Measurements from ENCODE around the gene RAD51AP1. TPM values are rescaled to one million over a fixed set of nuclear protein-coding genes. Genes with fewer than 3 reads are reported as not detected.

The RAD51AP1 gene
- total and polyA plus RNA-seq, 2 donors (not counting 3 experiments of a cell fraction or from before 2014, with no cell fraction given): 9.0 to 23.1 TPM

- FAIRE-seq (no peak), DNase-seq (ENCODE audit: low read depth, low spot score) (no peak)
- H4K20me1 ChIP-seq (replicated peaks; ENCODE audit: control insufficient read depth, extremely low read depth, insufficient read depth, low read length): no peaks in the 10 kb centered on the region
- H3K79me2 ChIP-seq (ENCODE audit: control insufficient read depth, insufficient read depth, low read length): peaks cover 2% of the 10 kb centered on the region
- no TSS peak for BruUV-seq (replicated peaks)
- no peaks in the 10 kb centered on the region for H3K9me3 ChIP-seq (replicated peaks; ENCODE audit: control insufficient read depth, insufficient read depth, low read length)
- H3K9ac ChIP-seq (replicated peaks; ENCODE audit: extremely low read depth, insufficient read depth, low read length): no peak overlapping the region
- H3K27me3 ChIP-seq (ENCODE audit: control insufficient read depth in 2 of 2, insufficient read depth in 2 of 2, low read length in 2 of 2): no peaks in the 10 kb centered on the region
- H3K4me2 ChIP-seq (ENCODE audit: insufficient read depth, low read length): no peak overlapping the region
- ChIA-PET CTCF (no interaction called here), POLR2A (no interaction called here)
- TF ChIP-seq POLR2AphosphoS5 (IDR thresholded peaks at IDR 0.05; ENCODE audit: insufficient read depth, low read depth, low read length): no peak
- no peak for TF ChIP-seq GATA2 (IDR thresholded peaks at IDR 0.05; ENCODE audit: insufficient read depth, insufficient read length, low read depth, low read length)
- TF ChIP-seq JUN (IDR thresholded peaks at IDR 0.05; ENCODE audit: borderline replicate concordance, insufficient read depth, insufficient read length, low read depth): no peak
- TF ChIP-seq FOS (IDR thresholded peaks at IDR 0.05; ENCODE audit: borderline replicate concordance, insufficient read depth, low read length): no peak
- no peak for TF ChIP-seq MAX (IDR thresholded peaks at IDR 0.05; ENCODE audit: insufficient read depth, insufficient read length)
- TF ChIP-seq CTCF (IDR thresholded peaks at IDR 0.05; ENCODE audit: extremely low read depth in 1 of 2, insufficient read depth in 1 of 2, low read depth in 1 of 2, low read length in 2 of 2): no peak
- no peak for TF ChIP-seq EZH2 (IDR thresholded peaks at IDR 0.05; ENCODE audit: borderline replicate concordance, low read depth, low read length, severe bottlenecking)
- no peak for TF ChIP-seq MYC (IDR thresholded peaks at IDR 0.05; ENCODE audit: low read depth, low read length)
- no peak for TF ChIP-seq POLR2A (IDR thresholded peaks at IDR 0.05; ENCODE audit: low read depth, low read length)
- H3K4me3 ChIP-seq (replicated peaks in 1 of 3; ENCODE audit: insufficient read depth in 1 of 3, low read depth in 1 of 3, low read length in 3 of 3): no peak overlapping the region
- peaks cover 3 to 15% of the 10 kb centered on the region in 2 experiments for H3K36me3 ChIP-seq (ENCODE audit: control insufficient read depth in 2 of 2, extremely low read depth in 1 of 2, insufficient read depth in 2 of 2, low read length in 2 of 2)
- intact Hi-C loops (cut with micrococcal nuclease) (no loop called here), dilution Hi-C loops (cut with MboI; ENCODE audit: extremely low pct_ligation_motif_present, low sequenced_read_pairs) (no loop called here)
- no peak overlapping the region for H2AFZ ChIP-seq (ENCODE audit: low read depth, low read length)
- H3K27ac ChIP-seq (ENCODE audit: insufficient read depth, low read depth, low read length): no peak overlapping the region
- H3K9me1 ChIP-seq (replicated peaks; ENCODE audit: control insufficient read depth, extremely low read depth, insufficient read depth, low read length): no peaks in the 10 kb centered on the region
- no peaks in the 10 kb centered on the region for H3K4me1 ChIP-seq (ENCODE audit: control insufficient read depth, extremely low read depth, insufficient read depth, low read length)
Measured at GRCh38 chr12:4530982-4531586, 7.6 kb upstream of the RAD51AP1 start.

All from endothelial cell of umbilical vein (primary cell).